H1 (cell line): ENCODE measurements around the gene RAMP1. TPM values are rescaled to one million over a fixed set of nuclear protein-coding genes. Genes with fewer than 3 reads are reported as not detected.

Experiments used
- CTCF ChIA-PET: fragments of 300-600 bp; sonication (Branson Sonifier 250); formaldehyde crosslinking; loops from one replicate; lab custom pipeline; 2021; ENCODE audit not compliant: partially characterized antibody; lab: Charles Lee
- POLR2A ChIA-PET: fragments of 300-600 bp; sonication (Branson Sonifier 250); formaldehyde crosslinking; loops from one replicate; lab custom pipeline; 2021; ENCODE audit warnings: inconsistent platforms; ENCODE audit not compliant: partially characterized antibody; lab: Charles Lee
- DNase-seq, 2 experiments: peaks; one replicate each; pipeline versions ENCODE4 v3.0.0 to v3.0.0-alpha.2; 2010 to 2022; ENCODE audit warnings: low spot score in 2 of 2, low read depth in 1 of 2, mixed read lengths in 1 of 2
- FAIRE-seq: peaks from 2 replicates; lab custom pipeline; 2011; peaks lifted over from hg19 to GRCh38; lab: Jason Lieb, UNC
- H2AFZ ChIP-seq: 2 replicates; pipeline ENCODE4 v1.8.1; 2012; ENCODE audit warnings: low read length, inconsistent platforms
- H2AK5ac ChIP-seq: 2 replicates; pipeline ENCODE4 v1.6.1; 2013; ENCODE audit warnings: low read depth, low read length
- H2BK120ac ChIP-seq: replicated peaks from 2 replicates; pipeline ENCODE3; 2013; ENCODE audit warnings: low read depth, low read length, inconsistent platforms
- H2BK12ac ChIP-seq: 2 replicates; pipeline ENCODE4 v1.6.1; 2013; ENCODE audit warnings: low read depth, low read length
- H2BK15ac ChIP-seq: 2 replicates; pipeline ENCODE4 v1.6.1; 2013; ENCODE audit warnings: low read length
- H2BK20ac ChIP-seq: 2 replicates; pipeline ENCODE4 v1.6.1; 2013; ENCODE audit warnings: low read length
- H2BK5ac ChIP-seq: 2 replicates; pipeline ENCODE4 v1.6.1; 2013; ENCODE audit warnings: low read depth, low read length
- H3K14ac ChIP-seq: 2 replicates; pipeline ENCODE4 v1.6.1; 2013; ENCODE audit warnings: inconsistent platforms; ENCODE audit not compliant: insufficient read length
- H3K18ac ChIP-seq: 2 replicates; pipeline ENCODE4 v1.6.1; 2013; ENCODE audit warnings: low read length; ENCODE audit errors: extremely low read depth
- H3K23ac ChIP-seq: 2 replicates; pipeline ENCODE4 v1.6.1; 2013; ENCODE audit warnings: inconsistent platforms; ENCODE audit not compliant: insufficient read length
- H3K23me2 ChIP-seq: 2 replicates; pipeline ENCODE4 v1.6.1; 2013; ENCODE audit warnings: low read depth, low read length
- H3K27ac ChIP-seq: 2 replicates; pipeline ENCODE4 v1.6.1; 2011; ENCODE audit warnings: low read depth, low read length, inconsistent platforms
- H3K27me3 ChIP-seq, 4 experiments: replicated peaks in 1 of 4; 1 replicate in 1 of 4; 2 replicates in 3 of 4; pipeline versions ENCODE4 v1.6.1 to v1.8.1; 2011 to 2013; ENCODE audit warnings: low read length in 3 of 4, mild to moderate bottlenecking in 3 of 4, inconsistent platforms in 2 of 4, mixed read lengths in 2 of 4, moderate library complexity in 1 of 4; ENCODE audit not compliant: control insufficient read depth in 3 of 4, insufficient read depth in 3 of 4; ENCODE audit errors: extremely low read depth in 1 of 4
- H3K36me3 ChIP-seq, 4 experiments: 2 replicates each; pipeline versions ENCODE4 v1.6.1 to v1.8.1; 2011 to 2013; ENCODE audit warnings: mild to moderate bottlenecking in 4 of 4, low read length in 3 of 4, moderate library complexity in 2 of 4, control low read depth in 1 of 4, inconsistent platforms in 1 of 4; ENCODE audit not compliant: insufficient read depth in 4 of 4, control insufficient read depth in 2 of 4
- H3K4ac ChIP-seq: replicated peaks from 2 replicates; pipeline ENCODE3; 2013; ENCODE audit warnings: low read length, low read depth, mixed read lengths, inconsistent platforms; ENCODE audit not compliant: insufficient read length
- H3K4me1 ChIP-seq, 4 experiments: replicated peaks in 1 of 4; 1 replicate in 1 of 4; 2 replicates in 3 of 4; pipeline versions ENCODE4 v1.6.1 to v1.8.1; 2011 to 2013; ENCODE audit warnings: low read length in 3 of 4, inconsistent platforms in 2 of 4, mixed read lengths in 1 of 4; ENCODE audit not compliant: insufficient read depth in 4 of 4, control insufficient read depth in 3 of 4
- H3K4me2 ChIP-seq, 2 experiments: 2 replicates each; pipeline versions ENCODE4 v1.6.1 to v1.8.1; 2011 to 2013; ENCODE audit warnings: low read depth in 2 of 2, low read length in 2 of 2, control low read depth in 1 of 2, inconsistent platforms in 1 of 2, mild to moderate bottlenecking in 1 of 2; ENCODE audit not compliant: insufficient read depth in 1 of 2
- H3K4me3 ChIP-seq, 4 experiments: fragments of 200-600, 300-600 bp in 1 of 4; sonication (generic), shearing (Covaris generic), sonication (Bioruptor Twin) in 1 of 4; 2 replicates each; pipeline versions ENCODE4 v1.5.1 to v1.8.1; 2011 to 2016; ENCODE audit warnings: low read length in 4 of 4, low read depth in 3 of 4, control low read depth in 2 of 4, inconsistent platforms in 2 of 4, mild to moderate bottlenecking in 2 of 4, mixed read lengths in 1 of 4, moderate library complexity in 1 of 4; ENCODE audit not compliant: insufficient read depth in 2 of 4; ENCODE audit errors: extremely low read depth in 1 of 4
- H3K56ac ChIP-seq: replicated peaks from 2 replicates; pipeline ENCODE3; 2013; ENCODE audit warnings: low read depth, mild to moderate bottlenecking, mixed read lengths, low read length, inconsistent platforms; ENCODE audit not compliant: insufficient read length
- H3K79me1 ChIP-seq: 2 replicates; pipeline ENCODE4 v1.6.1; 2013; ENCODE audit warnings: low read depth, low read length, control low read depth
- H3K79me2 ChIP-seq, 2 experiments: 2 replicates each; pipeline versions ENCODE4 v1.6.1 to v1.8.1; 2012 to 2013; ENCODE audit warnings: low read length in 2 of 2, mild to moderate bottlenecking in 2 of 2, inconsistent platforms in 1 of 2; ENCODE audit not compliant: insufficient read depth in 2 of 2, control insufficient read depth in 1 of 2
- H3K9ac ChIP-seq, 4 experiments: replicated peaks in 1 of 4; 1 replicate in 1 of 4; 2 replicates in 3 of 4; pipeline versions ENCODE4 v1.6.1 to v1.8.1; 2011 to 2013; ENCODE audit warnings: low read depth in 3 of 4, low read length in 3 of 4, control low read depth in 2 of 4, mild to moderate bottlenecking in 2 of 4, moderate library complexity in 2 of 4, inconsistent platforms in 1 of 4; ENCODE audit errors: extremely low read depth in 1 of 4
- H3K9me3 ChIP-seq, 2 experiments: 2 replicates each; pipeline versions ENCODE4 v1.6.1 to v1.8.1; 2012 to 2013; ENCODE audit warnings: mild to moderate bottlenecking in 2 of 2, moderate library complexity in 2 of 2, control low read depth in 1 of 2, inconsistent platforms in 1 of 2, low read depth in 1 of 2, low read length in 1 of 2, mixed read lengths in 1 of 2; ENCODE audit not compliant: insufficient read depth in 2 of 2
- H4K20me1 ChIP-seq, 2 experiments: replicated peaks in 1 of 2; 2 replicates each; pipeline versions ENCODE3 to v1.8.1; 2011 to 2013; ENCODE audit warnings: inconsistent platforms in 2 of 2, low read length in 2 of 2, mild to moderate bottlenecking in 1 of 2; ENCODE audit not compliant: insufficient read depth in 2 of 2, control insufficient read depth in 1 of 2
- H4K5ac ChIP-seq: 2 replicates; pipeline ENCODE4 v1.6.1; 2013; ENCODE audit warnings: low read length, low read depth, mixed read lengths, inconsistent platforms; ENCODE audit not compliant: insufficient read length
- H4K8ac ChIP-seq: 2 replicates; pipeline ENCODE4 v1.8.0; 2013; ENCODE audit warnings: mild to moderate bottlenecking, moderate library complexity, low read length, inconsistent platforms; ENCODE audit not compliant: insufficient read depth; ENCODE audit errors: extremely low read depth
- H4K91ac ChIP-seq: replicated peaks from 2 replicates; pipeline ENCODE3; 2013; ENCODE audit warnings: low read length, mixed read lengths, inconsistent platforms; ENCODE audit not compliant: insufficient read length
- CREB1 ChIP-seq: IDR thresholded peaks from 2 replicates; pipeline ENCODE4 v1.6.1; 2012; ENCODE audit warnings: inconsistent platforms
- CTBP2 ChIP-seq: IDR thresholded peaks from 2 replicates; pipeline ENCODE4 v1.7.0; 2011; ENCODE audit warnings: borderline replicate concordance, mild to moderate bottlenecking, moderate library complexity, mixed read lengths, low read length; ENCODE audit not compliant: insufficient read depth, insufficient read length
- HDAC6 ChIP-seq: IDR thresholded peaks from one replicate; pipeline ENCODE4 v1.7.1; 2012; ENCODE audit warnings: low read depth, mild to moderate bottlenecking, inconsistent platforms, low read length, moderate library complexity
- MAFK ChIP-seq: IDR thresholded peaks from 2 replicates; pipeline ENCODE4 v1.6.1; 2012; ENCODE audit warnings: low read depth, mild to moderate bottlenecking, improper control_type of control experiment, low read length
- POLR2A ChIP-seq, 2 experiments: IDR thresholded peaks; 1 replicate in 1 of 2; 2 replicates in 1 of 2; pipeline ENCODE4 v1.6.1; 2011; ENCODE audit warnings: low read depth in 2 of 2, low read length in 2 of 2, mild to moderate bottlenecking in 2 of 2; ENCODE audit errors: control extremely low read depth in 1 of 2
- RNF2 ChIP-seq: fragments of 200-900, 300-1000 bp; sonication (generic); IDR thresholded peaks from 2 replicates; pipeline ENCODE4 v1.7.1; 2016; ENCODE audit warnings: borderline replicate concordance, low read depth, mild to moderate bottlenecking, antibody characterized with exemption, low read length; ENCODE audit not compliant: poor library complexity, severe bottlenecking; ENCODE audit errors: missing control alignments
- SIX5 ChIP-seq: IDR thresholded peaks from 2 replicates; pipeline ENCODE4 v1.6.1; 2011; ENCODE audit warnings: mild to moderate bottlenecking, low read depth, low read length
- SP1 ChIP-seq: IDR thresholded peaks from 2 replicates; pipeline ENCODE4 v1.6.1; 2011; ENCODE audit warnings: low read depth, low read length
- SP2 ChIP-seq: IDR thresholded peaks from 2 replicates; pipeline ENCODE4 v1.6.1; 2012; ENCODE audit warnings: mild to moderate bottlenecking, low read length, inconsistent platforms
- SRF ChIP-seq: IDR thresholded peaks from 2 replicates; pipeline ENCODE4 v1.6.1; 2011; ENCODE audit warnings: mild to moderate bottlenecking, low read depth, low read length, moderate library complexity
- polyA plus RNA-seq, 7 experiments: library from polyadenylated mRNA; depleted of rRNA in 3 of 7; stranded (reverse) in 5 of 7; unstranded in 2 of 7; fragments of >200 nt in 5 of 7; fragments of 200-250 nt in 2 of 7; gene quantifications; 1 replicate in 5 of 7; 2 replicates in 1 of 7; 4 replicates in 1 of 7; pipeline versions ENCODE4 v1.2.1 to v1.2.3, GENCODE V29; 2011 to 2013; ENCODE audit warnings: missing spikeins in 2 of 7, mixed read lengths in 2 of 7
- total RNA-seq: library from RNA; stranded (reverse); fragmentation: NEBNext Ultra II Directional; extraction: Animal tissue kit (Norgen Biotek cat#: 25700); gene quantifications from 2 replicates; pipeline ENCODE4 v1.2.1, GENCODE V29; 2021
- TF ChIP-seq, protein P1 (sequence below): IDR thresholded peaks from 2 replicates; pipeline ENCODE4 v1.6.1; 2012; ENCODE audit warnings: inconsistent platforms

Gene RAMP1
- total and polyA plus RNA-seq, 2 of the 8 experiments (the other 6 are each of a cell fraction or from before 2014, with no cell fraction given), result 0.65 to 4.3 TPM

GRCh38 chr2:237939251-237939650, 79.8 kb downstream of the RAMP1 start:
- DNase-seq, result no peak
- Histone ChIP-seq H3K4ac (no peak overlapping the region), H3K79me1 (no peaks in the 10 kb centered on the region), H2BK5ac (peak overlapping the region; percentile 82; the same call in 1 of the 2 replicates), H3K4me3 (no peak overlapping the region), H2BK20ac (0 out of 2 replicates have a peak overlapping the region, but pooled peaks have one; percentile 41), H3K23ac (no peak overlapping the region), H3K56ac (no peak overlapping the region), H2BK12ac (no peak overlapping the region), H4K8ac (no peak overlapping the region), H4K91ac (peak overlapping the region; percentile 6), H3K14ac (no peak overlapping the region), H4K5ac (no peak overlapping the region), H3K4me2 (no peak overlapping the region; a peak in 1 of 4 replicates), H2AFZ (0 out of 2 replicates have a peak overlapping the region, but pooled peaks have one; percentile 10), H3K36me3 (no peaks in the 10 kb centered on the region), H3K79me2 (no peaks in the 10 kb centered on the region), H2AK5ac (no peak overlapping the region), H3K18ac (no peak overlapping the region), H3K23me2 (peaks cover 2% of the 10 kb centered on the region; the same call in 1 of the 2 replicates), H4K20me1 (no peaks in the 10 kb centered on the region), H2BK120ac (peak overlapping the region; percentile 90), H3K27me3 (no peaks in the 10 kb centered on the region), H3K4me1 (no peaks in the 10 kb centered on the region; a peak in 1 of 7 replicates), H3K9ac (no peak overlapping the region), H2BK15ac (no peak overlapping the region), H3K9me3 (peaks cover 3 to 6% of the 10 kb centered on the region in 2 experiments; a peak in 2 of 4 replicates), H3K27ac (no peak overlapping the region)
- no peak for TF ChIP-seq POLR2A (IDR thresholded peaks at IDR 0.05; ENCODE audit: control extremely low read depth in 1 of 2, low read depth in 2 of 2, low read length in 2 of 2)
- TF ChIP-seq CREB1, result no peak
- TF ChIP-seq, protein P1, sequence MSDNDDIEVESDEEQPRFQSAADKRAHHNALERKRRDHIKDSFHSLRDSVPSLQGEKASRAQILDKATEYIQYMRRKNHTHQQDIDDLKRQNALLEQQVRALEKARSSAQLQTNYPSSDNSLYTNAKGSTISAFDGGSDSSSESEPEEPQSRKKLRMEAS, result no peak
- TF ChIP-seq HDAC6, result no peak
- no peak for TF ChIP-seq SIX5
- TF ChIP-seq MAFK, result no peak
- no peak for TF ChIP-seq CTBP2
- no peak for TF ChIP-seq SP1
- no peak for TF ChIP-seq SP2
- no peak for TF ChIP-seq SRF
- TF ChIP-seq RNF2, result no peak
- ChIA-PET POLR2A (no interaction called here), CTCF (interaction anchor here (1.0 kb wide), 1 partner anchor 15 kb away, joined by 3 read pairs; no protein-coding TSS in a partner anchor)
- FAIRE-seq, result no peak
